HG03432 (cell line): ENCODE results near the gene RHEB.

Experiments
- ATAC-seq: cut with Tn5 transposase; IDR thresholded peaks from one replicate; pipeline ENCODE4 v1.9.1; 2021; ENCODE audit warnings: mild to moderate bottlenecking, moderate library complexity; ENCODE audit not compliant: unreplicated experiment

The RHEB gene

GRCh38 chr7:151504715-151505326, 14.9 kb downstream of the RHEB start:
- ATAC-seq: no peak

- ATAC-seq: no peak
Measured at GRCh38 chr7:151503902-151504714, 15.6 kb downstream of the RHEB start.

GRCh38 chr7:151501676-151502075, 18.0 kb downstream of the RHEB start:
- ATAC-seq: no peak

- no peak for ATAC-seq
Measured at GRCh38 chr7:151498495-151498894, 21.2 kb downstream of the RHEB start.

- ATAC-seq: no peak
Measured at GRCh38 chr7:151497306-151497871, 22.3 kb downstream of the RHEB start.

GRCh38 chr7:151495360-151495759, 24.3 kb downstream of the RHEB start:
- no peak for ATAC-seq

DNA sequence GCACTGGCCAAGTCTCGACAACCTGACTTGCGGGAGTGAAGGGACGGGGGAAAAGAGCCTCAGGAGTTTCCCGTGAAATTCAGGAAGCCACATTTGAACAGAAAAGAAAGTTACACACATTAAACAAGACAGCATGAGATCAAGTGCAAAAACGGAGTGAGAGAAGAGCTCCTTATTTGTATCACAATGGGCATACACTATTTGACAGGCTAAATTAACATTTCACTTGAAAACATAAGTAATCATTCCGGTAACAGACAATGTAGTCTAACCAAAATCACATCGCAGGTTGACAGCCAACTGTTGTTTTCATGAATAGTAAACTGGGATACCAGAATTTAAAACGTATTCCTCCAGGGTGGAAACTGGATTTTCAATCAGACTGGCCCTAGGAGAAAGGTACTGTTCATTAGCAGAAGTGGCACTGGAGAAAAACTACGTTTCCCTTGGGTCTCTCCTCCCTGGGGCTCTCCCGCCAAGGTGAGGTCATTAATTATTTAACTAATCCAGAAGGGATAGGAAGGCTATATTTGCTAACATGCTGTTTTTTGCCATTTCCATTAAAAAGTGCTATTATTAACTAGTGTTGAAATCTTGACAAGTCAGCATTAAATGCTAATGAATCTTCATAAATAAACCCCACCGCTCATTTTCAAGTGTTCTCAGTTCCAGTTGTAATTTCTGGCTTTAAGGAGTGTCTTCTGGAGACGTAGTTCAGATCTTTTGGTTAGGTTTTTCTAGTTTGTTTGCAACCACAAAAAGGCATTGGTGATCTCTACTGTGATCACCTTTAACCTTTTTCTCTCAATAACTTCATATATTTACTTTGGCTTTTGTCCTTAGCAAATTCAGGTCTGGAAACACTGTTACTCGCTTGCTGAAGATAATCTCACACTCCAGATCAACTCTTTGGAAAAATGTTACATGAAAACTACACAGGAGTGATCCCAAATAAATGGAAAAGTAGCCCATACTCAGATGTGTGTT, 25.1 kb downstream of the RHEB start:
- ATAC-seq: no peak

DNA sequence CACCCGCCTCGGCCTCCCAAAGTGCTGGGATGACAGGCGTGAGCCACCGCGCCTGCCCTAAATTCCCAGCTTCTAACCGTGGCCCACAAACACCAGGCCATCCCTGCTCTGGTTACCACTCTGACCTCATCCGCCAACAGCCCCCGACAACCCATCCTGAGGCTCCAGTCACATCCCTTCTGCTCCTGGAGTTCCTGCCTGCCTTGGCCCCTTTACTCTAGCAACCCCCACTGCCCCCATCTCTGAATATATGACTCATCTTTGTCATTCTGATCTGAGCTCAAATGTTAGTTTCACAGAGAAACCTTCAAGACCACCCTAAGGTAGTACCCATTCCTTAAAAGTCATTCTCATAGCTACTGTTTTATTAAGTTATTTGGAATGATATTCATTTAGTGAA, 26.6 kb downstream of the RHEB start:
- ATAC-seq: no peak

- no peak for ATAC-seq
Measured at GRCh38 chr7:151491859-151492258, 27.8 kb downstream of the RHEB start.

DNA sequence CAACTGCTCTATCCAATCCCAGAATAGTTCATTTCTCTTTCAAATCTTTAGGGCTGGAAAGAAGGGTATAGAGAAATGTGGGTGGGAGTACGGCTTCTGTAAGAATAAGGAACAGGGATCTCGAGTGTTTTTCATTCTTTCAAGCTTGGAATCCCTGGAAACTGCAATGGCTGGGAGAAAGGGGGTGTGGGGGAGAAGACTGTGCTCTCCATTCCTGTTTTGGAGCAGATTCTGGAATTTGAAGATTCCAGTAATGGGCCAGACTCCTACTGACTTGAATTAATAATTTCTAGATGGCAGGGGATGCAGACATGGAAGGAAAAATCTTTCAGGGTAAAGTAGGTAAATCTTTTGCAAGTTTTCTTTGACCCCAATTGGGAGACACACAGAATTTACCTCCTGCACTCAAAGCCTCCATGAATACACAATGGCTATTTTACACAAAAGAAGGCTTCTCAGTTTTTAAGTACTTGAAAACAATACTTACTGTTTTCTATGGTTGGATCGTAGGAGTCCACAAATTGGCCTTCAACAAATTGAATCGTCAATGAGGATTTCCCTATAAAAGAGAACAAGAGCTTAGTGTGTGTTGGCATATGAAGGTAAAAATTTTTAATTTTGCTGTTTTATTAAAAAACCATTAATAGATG, 29.1 kb downstream of the RHEB start:
- no peak for ATAC-seq

- no peak for ATAC-seq
Measured at GRCh38 chr7:151489498-151489897, 30.2 kb downstream of the RHEB start.

GRCh38 chr7:151488096-151488495, 31.6 kb downstream of the RHEB start:
- no peak for ATAC-seq

- ATAC-seq: no peak
Measured at GRCh38 chr7:151487228-151487627, 32.5 kb downstream of the RHEB start.

GRCh38 chr7:151486074-151486473, 33.6 kb downstream of the RHEB start:
- ATAC-seq: no peak

DNA sequence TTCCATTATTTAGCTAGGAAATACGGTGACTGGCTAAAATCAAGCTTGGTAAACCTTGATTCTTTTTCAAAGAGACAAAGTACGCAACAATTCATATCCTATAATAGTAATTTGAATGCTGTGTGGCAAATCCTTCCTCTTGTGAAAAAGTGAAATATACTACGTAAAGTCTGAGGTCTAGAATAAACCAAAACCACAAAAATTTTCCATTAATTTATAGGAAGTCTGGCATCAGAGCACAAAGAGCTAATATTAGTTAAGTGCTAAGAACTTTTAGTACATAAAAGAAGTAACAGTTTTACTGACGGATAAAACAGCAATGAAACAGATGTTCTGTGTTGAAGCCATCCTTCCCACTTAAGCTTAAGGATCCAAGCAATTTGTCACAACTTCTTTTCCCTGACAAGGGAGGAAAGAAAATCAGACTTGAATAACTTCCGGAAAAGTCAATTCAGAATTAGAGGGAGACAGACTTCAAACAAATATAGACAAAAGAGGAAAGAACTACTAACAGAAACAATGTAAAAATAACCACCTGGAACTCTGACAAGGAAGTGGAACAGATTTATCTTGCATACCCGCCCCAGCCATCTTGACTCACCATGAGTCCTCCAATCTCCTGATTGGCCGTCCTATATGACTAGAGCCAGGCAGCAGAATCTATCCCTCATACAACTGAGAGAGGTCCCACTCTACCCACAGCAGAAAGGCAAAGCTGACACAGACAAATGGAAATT, 34.6 kb downstream of the RHEB start:
- ATAC-seq: no peak

DNA sequence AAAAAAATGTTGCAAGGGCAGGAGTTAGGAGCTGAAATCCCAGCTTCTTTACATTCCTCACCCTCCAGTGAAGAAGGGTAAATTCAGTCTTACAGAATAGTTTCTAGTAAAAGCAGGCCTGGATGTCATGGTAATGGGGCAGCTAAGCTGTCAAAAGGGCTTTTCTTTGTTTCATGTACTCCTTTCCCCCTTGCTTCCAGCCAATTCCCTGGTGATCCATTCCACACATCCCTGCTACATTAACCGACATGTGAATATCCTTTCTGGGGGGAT, 36.0 kb downstream of the RHEB start:
- ATAC-seq: no peak

DNA sequence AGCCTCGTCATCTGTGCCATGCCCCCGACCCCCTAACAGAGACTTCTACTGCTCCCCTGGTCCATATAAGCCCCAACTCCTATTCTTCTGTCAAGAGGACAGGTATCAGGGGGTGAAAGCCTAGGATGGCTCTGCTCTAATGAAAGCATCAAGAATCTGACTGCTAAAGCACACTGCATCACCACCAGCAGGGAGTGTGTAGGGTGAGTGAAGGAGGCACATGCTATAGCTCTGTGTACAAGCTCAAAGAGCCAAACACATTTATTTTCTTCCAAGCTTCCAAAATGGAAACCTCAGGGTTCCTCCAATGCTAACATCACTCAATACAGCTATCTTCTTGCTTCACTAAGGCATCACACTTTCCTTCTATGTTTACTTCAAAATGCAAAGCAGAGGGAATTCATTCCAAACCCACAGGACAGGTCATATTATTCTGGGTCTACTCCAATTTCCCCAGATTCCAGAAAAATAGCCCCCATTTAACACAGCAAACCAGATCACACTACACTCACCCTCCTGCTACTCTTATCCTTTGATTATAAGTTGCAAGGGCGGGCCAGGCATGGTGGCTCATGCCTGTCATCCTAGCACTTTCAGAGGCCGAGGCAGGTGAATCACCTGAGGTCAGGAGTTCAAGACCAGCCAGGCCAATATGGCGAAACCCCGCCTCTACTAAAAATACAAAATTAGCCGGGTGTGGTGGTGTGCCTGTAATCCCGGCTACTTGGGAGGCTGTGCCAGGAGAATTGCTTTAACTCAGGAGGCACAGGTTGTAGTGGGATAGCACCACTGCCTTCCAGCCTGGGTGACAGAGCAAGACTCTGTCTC, 36.6 kb downstream of the RHEB start:
- no peak for ATAC-seq

DNA sequence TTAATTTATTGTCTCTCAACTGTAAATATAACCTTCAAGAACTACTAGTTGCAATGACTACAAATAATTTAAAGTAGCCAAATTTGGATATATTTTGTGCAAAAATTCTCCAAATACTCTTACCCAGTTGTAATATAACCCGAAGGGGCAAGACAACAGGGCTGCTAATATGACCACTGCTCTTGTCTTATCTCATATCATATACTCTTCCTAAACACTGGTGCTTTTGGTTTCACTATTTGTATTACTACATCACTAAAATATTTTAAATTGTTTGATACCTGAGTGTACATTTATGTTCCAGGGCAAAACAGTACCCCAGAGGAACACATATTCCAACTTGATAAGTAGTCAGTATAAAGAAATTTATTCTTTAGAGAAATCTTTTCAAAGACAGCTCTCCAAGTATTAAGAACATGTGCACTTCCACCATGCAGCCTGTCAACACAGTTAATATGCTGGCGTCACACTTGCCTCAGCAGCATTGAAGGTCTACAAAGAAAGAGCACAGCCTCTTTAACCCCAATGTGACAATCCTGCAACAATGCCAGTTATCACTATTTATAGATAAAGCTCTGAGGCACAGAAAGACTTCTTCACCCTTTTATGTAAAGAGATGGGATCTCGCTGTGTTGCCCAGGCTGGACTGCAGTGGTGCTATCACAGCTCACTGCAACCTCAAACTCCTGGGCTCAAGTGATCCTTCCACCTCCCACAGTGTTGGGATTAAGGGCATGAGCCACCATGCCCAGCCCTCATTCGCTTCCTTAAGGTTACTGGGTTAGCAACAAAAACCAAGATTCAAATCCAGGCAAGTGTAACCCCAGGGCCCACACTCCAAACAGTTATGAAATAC, 37.8 kb downstream of the RHEB start:
- peak; percentile 49 for ATAC-seq
